Naive thymus-derived CD4-positive, alpha-beta T cell (primary cell): ENCODE data around the gene UBE2D3. TPM values are rescaled to one million over a fixed set of nuclear protein-coding genes. Genes with fewer than 3 reads are reported as not detected.

Source experiments
- ATAC-seq: fragments of 150-1000 bp; cut with Tn5 transposase; 2 replicates; pipeline ENCODE4 v1.10.0; 2021; ENCODE audit warnings: mild to moderate bottlenecking, moderate library complexity
- CTCF ChIA-PET: fragments of 350-600 bp; sonication (Branson Sonifier 250); formaldehyde crosslinking; loops from one replicate; lab custom pipeline; 2021; ENCODE audit warnings: antibody characterized with exemption; lab: Charles Lee
- POLR2A ChIA-PET: fragments of 350-600 bp; sonication (Branson Sonifier 250); formaldehyde crosslinking; loops from one replicate; lab custom pipeline; 2021; ENCODE audit warnings: antibody characterized with exemption, inconsistent platforms; lab: Charles Lee
- DNase-seq, 9 donors: peaks; one replicate each; pipeline versions ENCODE4 v3.0.0 to v3.0.0-alpha.2; 2020 to 2022; ENCODE audit warnings: mixed read lengths in 1 of 9
- H3K27ac ChIP-seq: one replicate; pipeline ENCODE4 v1.7.0; 2013; ENCODE audit warnings: mild to moderate bottlenecking, low read depth, low read length, moderate library complexity
- H3K27me3 ChIP-seq, 2 donors: one replicate each; pipeline ENCODE4 v1.7.0; 2013; ENCODE audit warnings: low read length in 2 of 2, mild to moderate bottlenecking in 2 of 2, moderate library complexity in 2 of 2; ENCODE audit not compliant: control insufficient read depth in 2 of 2, insufficient read depth in 2 of 2
- H3K36me3 ChIP-seq, 3 experiments: 1 replicate in 2 of 3; 2 replicates in 1 of 3; pipeline ENCODE4 v1.7.0; 2013; ENCODE audit warnings: low read length in 3 of 3, mild to moderate bottlenecking in 3 of 3, moderate library complexity in 1 of 3; ENCODE audit not compliant: insufficient read depth in 3 of 3, control insufficient read depth in 2 of 3
- H3K4me1 ChIP-seq, 2 donors: one replicate each; pipeline ENCODE4 v1.7.0; 2013; ENCODE audit warnings: low read length in 2 of 2, mild to moderate bottlenecking in 2 of 2, moderate library complexity in 1 of 2; ENCODE audit not compliant: control insufficient read depth in 2 of 2, insufficient read depth in 2 of 2
- H3K4me3 ChIP-seq: 2 replicates; pipeline ENCODE4 v1.7.0; 2013; ENCODE audit warnings: mild to moderate bottlenecking, low read length
- H3K9me3 ChIP-seq, 3 experiments: 1 replicate in 2 of 3; 2 replicates in 1 of 3; pipeline ENCODE4 v1.7.0; 2013; ENCODE audit warnings: low read length in 3 of 3; ENCODE audit not compliant: control insufficient read depth in 2 of 3
- H3K27ac Mint-ChIP-seq, 9 donors: one replicate each; pipeline ENCODE4 v1.8.0; 2020 to 2022; ENCODE audit warnings: mixed read lengths in 9 of 9, mild to moderate bottlenecking in 8 of 9, moderate library complexity in 5 of 9, inconsistent platforms in 2 of 9
- H3K27me3 Mint-ChIP-seq, 5 donors: one replicate each; pipeline ENCODE4 v1.8.0; 2021 to 2022; ENCODE audit warnings: mixed read lengths in 5 of 5, mild to moderate bottlenecking in 1 of 5
- H3K36me3 Mint-ChIP-seq, 5 donors: one replicate each; pipeline ENCODE4 v1.8.0; 2020 to 2022; ENCODE audit warnings: mixed read lengths in 5 of 5, mild to moderate bottlenecking in 3 of 5, inconsistent platforms in 1 of 5
- H3K4me1 Mint-ChIP-seq, 7 donors: one replicate each; pipeline ENCODE4 v1.8.0; 2020 to 2022; ENCODE audit warnings: mixed read lengths in 7 of 7, mild to moderate bottlenecking in 3 of 7, inconsistent platforms in 1 of 7
- H3K4me3 Mint-ChIP-seq, 10 donors: one replicate each; pipeline ENCODE4 v1.8.0; 2020 to 2022; ENCODE audit warnings: mild to moderate bottlenecking in 10 of 10, mixed read lengths in 10 of 10, moderate library complexity in 6 of 10, inconsistent platforms in 2 of 10
- H3K9me3 Mint-ChIP-seq, 11 donors: one replicate each; pipeline ENCODE4 v1.8.0; 2020 to 2022; ENCODE audit warnings: mixed read lengths in 11 of 11, mild to moderate bottlenecking in 4 of 11, inconsistent platforms in 1 of 11, moderate library complexity in 1 of 11
- intact Hi-C, 2 donors: fragments of 100-400 bp; cut with micrococcal nuclease; formaldehyde crosslinking; loops; one replicate each; pipeline ENCODE4 v1.15.1; 2023
- polyA plus RNA-seq, 2 donors: library from polyadenylated mRNA; unstranded; fragments of 300-500 nt; fragmentation: Illumina TruSeq; gene quantifications; one replicate each; pipeline ENCODE4 v1.2.3, GENCODE V29; 2021
- total RNA-seq, 6 experiments: library from RNA in 5 of 6; stranded (reverse) in 5 of 6; gene quantifications; 1 replicate in 5 of 6; 2 replicates in 1 of 6; pipeline ENCODE4 v1.2.3 and lab custom pipeline; 2021 to 2026

Gene UBE2D3
- total and polyA plus RNA-seq, 7 experiments from 2014 or later, result 314 to 556 (median 413) TPM

DNA sequence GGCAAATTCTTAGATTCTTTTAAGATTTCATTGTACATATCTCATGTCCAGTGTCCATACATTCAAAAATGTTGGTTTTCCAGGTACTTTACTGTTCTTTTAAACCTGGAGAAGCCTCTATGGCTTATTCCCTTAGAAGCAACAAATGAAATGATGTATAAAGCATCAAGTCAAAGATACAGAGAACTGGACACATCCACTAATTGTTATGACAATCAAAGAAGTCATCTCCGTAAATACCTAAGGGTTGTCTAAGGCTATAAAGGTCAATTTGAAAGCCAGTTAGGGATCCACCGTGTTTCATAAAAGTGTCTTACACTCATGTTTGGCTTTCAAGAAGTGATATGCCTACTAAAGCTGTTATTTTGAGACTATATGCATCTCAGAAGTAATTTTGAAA, 32.4 kb downstream of the UBE2D3 start:
- peaks cover 19 to 80% (median 65%) of the 10 kb centered on the region in 5 donors for H3K36me3 Mint-ChIP-seq
- ChIA-PET CTCF (no interaction called here), POLR2A (interaction anchor here (0.7 kb wide), 1 partner anchor 225 kb away, joined by 3 read pairs; no protein-coding TSS in a partner anchor)
- H3K27ac Mint-ChIP-seq, result peak overlapping the region in 3 of 9 donors; percentile 3 to 38 (median 20)
- peaks cover 7 to 39% (median 19%) of the 10 kb centered on the region in 7 donors for H3K4me1 Mint-ChIP-seq
- Histone ChIP-seq H3K4me1 (no peaks in the 10 kb centered on the region), H3K27me3 (no peaks in the 10 kb centered on the region), H3K4me3 (no peak overlapping the region), H3K9me3 (peaks cover 0 to 8% (median 0%) of the 10 kb centered on the region in 3 experiments), H3K36me3 (peaks cover 16 to 47% (median 21%) of the 10 kb centered on the region in 3 experiments), H3K27ac (no peak overlapping the region)
- ATAC-seq (no peak), DNase-seq (no peak)
- intact Hi-C loops, result loop anchor here (2.0 to 10.0 kb wide), 2 partner anchors 14 to 300 kb away; partner anchors contain the start of gene BDH2 (in 1 of the 2)
- no peak overlapping the region for H3K4me3 Mint-ChIP-seq
- H3K9me3 Mint-ChIP-seq, result peaks cover 3 to 37% (median 11%) of the 10 kb centered on the region in 11 donors
- no peaks in the 10 kb centered on the region for H3K27me3 Mint-ChIP-seq

DNA sequence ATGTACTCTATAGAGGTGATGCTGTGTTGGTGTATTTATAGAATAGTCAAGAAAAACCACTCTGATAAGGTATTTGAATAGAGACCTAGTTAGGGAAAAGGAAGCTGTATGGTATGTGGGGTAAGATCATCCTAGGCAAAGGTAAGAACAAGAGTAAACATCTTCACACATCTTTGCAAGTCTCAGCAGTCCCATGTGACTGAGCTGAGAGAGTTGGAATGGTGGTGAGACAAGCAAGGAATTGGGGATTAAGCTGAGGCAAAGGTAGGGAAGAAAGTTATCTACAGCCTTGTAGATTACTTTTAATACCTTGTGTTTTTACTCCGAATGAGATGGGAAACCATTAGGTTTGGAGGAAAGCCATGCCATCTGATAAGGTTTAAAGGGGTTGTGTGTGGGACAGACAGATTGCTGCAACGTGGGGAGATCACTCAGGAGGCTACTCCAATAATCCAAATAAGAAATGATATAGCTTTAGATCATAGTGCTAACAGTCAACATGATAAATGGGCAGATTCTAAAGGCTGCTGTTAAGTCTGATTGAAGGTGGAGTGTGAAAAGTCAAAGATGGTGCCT, 34.9 kb downstream of the UBE2D3 start:
- ATAC-seq (peak; percentile 41), DNase-seq (no peak)
- H3K4me1 Mint-ChIP-seq, result peaks cover 8 to 27% (median 19%) of the 10 kb centered on the region in 7 donors
- intact Hi-C loops, result loop anchor here (1.0 to 10.0 kb wide), 4 partner anchors 32 to 302 kb away; partner anchors contain the start of genes MANBA (in 2 of the 2), BDH2 (in 1 of the 2) and UBE2D3 (in 1 of the 2)
- H3K4me1 ChIP-seq, result no peaks in the 10 kb centered on the region
- H3K9me3 ChIP-seq, result peaks cover 0 to 8% (median 0%) of the 10 kb centered on the region in 3 experiments
- CTCF ChIA-PET, result no interaction called here
- H3K27ac Mint-ChIP-seq, result peak overlapping the region in 6 of 9 donors; percentile 6 to 48 (median 28)
- H3K4me3 Mint-ChIP-seq, result no peak overlapping the region
- peaks cover 15 to 63% (median 51%) of the 10 kb centered on the region in 5 donors for H3K36me3 Mint-ChIP-seq
- H3K9me3 Mint-ChIP-seq, result peaks cover 3 to 53% (median 13%) of the 10 kb centered on the region in 11 donors
- H3K27me3 ChIP-seq, result no peaks in the 10 kb centered on the region
- no peak overlapping the region for H3K4me3 ChIP-seq
- H3K27me3 Mint-ChIP-seq, result no peaks in the 10 kb centered on the region
- peaks cover 5 to 28% (median 9%) of the 10 kb centered on the region in 3 experiments for H3K36me3 ChIP-seq
- POLR2A ChIA-PET, result interaction anchor here (1.1 kb wide), 1 partner anchor 36 kb away, joined by 4 read pairs; no protein-coding TSS in a partner anchor
- H3K27ac ChIP-seq, result no peak overlapping the region

DNA sequence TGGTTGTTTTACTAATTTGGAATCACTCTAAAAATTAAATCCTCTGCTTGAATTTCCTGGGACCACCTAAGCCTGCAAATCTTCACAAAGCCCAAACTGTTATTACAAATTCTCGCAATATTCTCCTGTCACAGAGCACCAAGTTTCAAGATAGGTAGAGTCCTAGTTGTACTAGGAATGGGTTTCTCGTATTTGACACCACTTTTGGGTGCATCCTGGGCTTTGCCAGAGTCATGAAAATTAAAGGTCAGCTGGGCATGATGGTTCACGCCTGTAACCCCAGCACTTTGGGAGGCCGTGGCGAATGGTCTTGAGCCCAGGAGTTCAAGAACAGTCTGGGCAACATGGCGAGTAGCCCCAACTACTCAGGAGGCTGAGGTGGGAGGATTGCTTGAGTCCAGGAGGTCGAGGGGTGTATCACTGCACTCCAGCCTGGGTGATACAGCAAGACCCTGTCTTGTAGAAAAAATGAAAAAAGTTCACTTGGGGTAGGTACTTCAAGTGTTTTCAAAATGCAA, 36.0 kb downstream of the UBE2D3 start:
- H3K36me3 Mint-ChIP-seq, result peaks cover 14 to 55% (median 45%) of the 10 kb centered on the region in 5 donors
- H3K9me3 ChIP-seq, result peaks cover 0 to 8% (median 0%) of the 10 kb centered on the region in 3 experiments
- H3K4me1 Mint-ChIP-seq, result peaks cover 4 to 24% (median 12%) of the 10 kb centered on the region in 7 donors
- peak; percentile 7 for ATAC-seq
- peaks cover 5 to 22% (median 9%) of the 10 kb centered on the region in 3 experiments for H3K36me3 ChIP-seq
- H3K27ac ChIP-seq, result no peak overlapping the region
- no peak for DNase-seq
- no peak overlapping the region for H3K4me3 Mint-ChIP-seq
- no peaks in the 10 kb centered on the region for H3K4me1 ChIP-seq
- H3K27ac Mint-ChIP-seq, result peak overlapping the region in 5 of 9 donors; percentile 2 to 75 (median 39)
- H3K27me3 ChIP-seq, result no peaks in the 10 kb centered on the region
- no peak overlapping the region for H3K4me3 ChIP-seq
- CTCF ChIA-PET, result no interaction called here
- intact Hi-C loops, result loop anchor here (2.0 to 10.0 kb wide), 2 partner anchors 29 to 303 kb away; partner anchors contain the start of gene BDH2 (in 1 of the 2)
- H3K27me3 Mint-ChIP-seq, result no peaks in the 10 kb centered on the region
- POLR2A ChIA-PET, result interaction anchor here (0.9 to 1.5 kb wide), 2 partner anchors 32 to 37 kb away, joined by 3 to 5 read pairs; no protein-coding TSS in a partner anchor
- H3K9me3 Mint-ChIP-seq, result peaks cover 3 to 55% (median 14%) of the 10 kb centered on the region in 11 donors

DNA sequence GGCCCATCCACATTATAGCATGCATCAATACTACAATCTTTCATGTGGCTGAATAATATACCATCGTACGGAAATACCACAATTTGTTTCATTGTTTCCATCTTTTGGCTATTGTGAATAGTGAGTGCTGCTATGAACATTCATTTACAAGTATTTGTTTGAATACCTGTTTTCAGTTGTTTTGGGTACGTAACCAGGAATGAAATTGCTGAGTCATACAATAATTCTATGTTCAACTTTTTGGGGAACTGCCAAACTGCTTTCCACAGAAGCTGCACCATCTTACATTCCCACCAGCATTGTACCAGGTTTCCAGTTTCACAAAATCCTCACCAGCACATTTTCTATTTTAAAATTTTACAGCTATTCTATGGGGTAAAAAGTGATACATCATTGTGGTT, 38.0 kb downstream of the UBE2D3 start:
- no peaks in the 10 kb centered on the region for H3K27me3 ChIP-seq
- Mint-ChIP-seq H3K4me3 (no peak overlapping the region), H3K27me3 (no peaks in the 10 kb centered on the region), H3K9me3 (peaks cover 3 to 51% (median 14%) of the 10 kb centered on the region in 11 donors), H3K36me3 (peaks cover 4 to 34% (median 30%) of the 10 kb centered on the region in 5 donors), H3K4me1 (peaks cover 4 to 17% (median 9%) of the 10 kb centered on the region in 7 donors), H3K27ac (peak overlapping the region in 2 of 9 donors; percentile 9 to 15)
- no peak for ATAC-seq
- ChIA-PET POLR2A (interaction anchor here (0.7 to 1.9 kb wide), 5 partner anchors 9 to 34 kb away, joined by 3 to 9 read pairs (median 4); no protein-coding TSS in a partner anchor), CTCF (interaction anchor here (0.6 kb wide), 1 partner anchor 169 kb away, joined by 3 read pairs; no protein-coding TSS in a partner anchor)
- H3K4me1 ChIP-seq, result no peaks in the 10 kb centered on the region
- H3K27ac ChIP-seq, result no peak overlapping the region
- no peak overlapping the region for H3K4me3 ChIP-seq
- H3K9me3 ChIP-seq, result peaks cover 0 to 8% (median 0%) of the 10 kb centered on the region in 3 experiments
- intact Hi-C loops, result no loop called here
- H3K36me3 ChIP-seq, result peaks cover 0 to 1% (median 0%) of the 10 kb centered on the region in 3 experiments
- no peak for DNase-seq

- no peak overlapping the region for H3K4me3 Mint-ChIP-seq
- POLR2A ChIA-PET, result no interaction called here
These were observed 39.4 kb downstream of the UBE2D3 start for GRCh38 chr4:102787944-102788343.

GRCh38 chr4:102787096-102787881, 40.1 kb downstream of the UBE2D3 start:
- CTCF ChIA-PET, result no interaction called here
- peak; percentile 41 for ATAC-seq
- peaks cover 3 to 18% (median 12%) of the 10 kb centered on the region in 5 donors for H3K36me3 Mint-ChIP-seq
- Histone ChIP-seq H3K9me3 (peaks cover 0 to 2% (median 0%) of the 10 kb centered on the region in 3 experiments), H3K4me3 (no peak overlapping the region), H3K36me3 (no peaks in the 10 kb centered on the region), H3K27me3 (no peaks in the 10 kb centered on the region), H3K4me1 (no peaks in the 10 kb centered on the region), H3K27ac (no peak overlapping the region)
- DNase-seq, result no peak
- peak overlapping the region in 1 of 9 donors; percentile 3 for H3K27ac Mint-ChIP-seq
- H3K9me3 Mint-ChIP-seq, result peaks cover 1 to 36% (median 11%) of the 10 kb centered on the region in 11 donors
- no peak overlapping the region for H3K4me3 Mint-ChIP-seq
- no peaks in the 10 kb centered on the region for H3K27me3 Mint-ChIP-seq
- peaks cover 2 to 14% (median 6%) of the 10 kb centered on the region in 7 donors for H3K4me1 Mint-ChIP-seq
- intact Hi-C loops, result no loop called here
- POLR2A ChIA-PET, result no interaction called here

More at GRCh38 chr4:102787944-102788343, 39.4 kb downstream of the UBE2D3 start:
- DNase-seq (no peak), ATAC-seq (no peak)
- H3K4me1 ChIP-seq, result no peaks in the 10 kb centered on the region
- no peak overlapping the region for H3K4me3 ChIP-seq
- Mint-ChIP-seq H3K27ac (no peak overlapping the region), H3K9me3 (peaks cover 3 to 43% (median 13%) of the 10 kb centered on the region in 11 donors), H3K4me1 (peaks cover 2 to 17% (median 9%) of the 10 kb centered on the region in 7 donors), H3K36me3 (peaks cover 4 to 24% (median 19%) of the 10 kb centered on the region in 5 donors), H3K27me3 (no peaks in the 10 kb centered on the region)
- no peaks in the 10 kb centered on the region for H3K27me3 ChIP-seq
- H3K36me3 ChIP-seq, result no peaks in the 10 kb centered on the region
- CTCF ChIA-PET, result no interaction called here
- no peak overlapping the region for H3K27ac ChIP-seq
- intact Hi-C loops, result no loop called here
- peaks cover 0 to 8% (median 0%) of the 10 kb centered on the region in 3 experiments for H3K9me3 ChIP-seq
